GM19468 (cell line): ENCODE measurements around the gene RAB6B.

Source experiments
- ATAC-seq: cut with Tn5 transposase; IDR thresholded peaks from one replicate; pipeline ENCODE4 v1.9.1; 2021; ENCODE audit warnings: mild to moderate bottlenecking, moderate library complexity, moderate number of reproducible peaks; ENCODE audit not compliant: unreplicated experiment; ENCODE audit errors: extremely low read depth

RAB6B gene

GRCh38 chr3:133863911-133864310 is 31.8 kb downstream of the RAB6B start:
- ATAC-seq, result no peak

GRCh38 chr3:133862161-133862560 is 33.5 kb downstream of the RAB6B start:
- no peak for ATAC-seq

DNA sequence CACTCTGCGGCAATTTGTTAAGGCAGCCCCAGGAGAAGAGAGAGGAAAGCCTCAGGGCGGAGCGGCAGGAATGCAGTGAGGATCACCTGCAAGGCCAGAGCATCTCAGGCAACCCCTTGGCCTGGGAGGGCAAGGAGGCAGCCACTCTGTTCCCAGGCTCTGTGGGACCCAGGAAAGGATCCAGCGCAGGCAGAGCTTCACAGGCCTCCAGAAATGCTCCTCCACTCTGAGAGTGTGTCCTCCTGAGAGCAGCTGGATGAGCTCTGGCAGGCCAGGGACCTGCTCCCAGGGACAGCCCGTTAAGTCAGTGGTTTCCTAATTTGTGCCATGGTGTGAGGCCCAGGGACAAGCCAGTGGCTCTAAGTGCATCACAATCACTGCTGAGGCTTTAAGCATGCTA is 35.2 kb downstream of the RAB6B start:
- no peak for ATAC-seq

- no peak for ATAC-seq
Measured at GRCh38 chr3:133859381-133860234, 36.1 kb downstream of the RAB6B start.

DNA sequence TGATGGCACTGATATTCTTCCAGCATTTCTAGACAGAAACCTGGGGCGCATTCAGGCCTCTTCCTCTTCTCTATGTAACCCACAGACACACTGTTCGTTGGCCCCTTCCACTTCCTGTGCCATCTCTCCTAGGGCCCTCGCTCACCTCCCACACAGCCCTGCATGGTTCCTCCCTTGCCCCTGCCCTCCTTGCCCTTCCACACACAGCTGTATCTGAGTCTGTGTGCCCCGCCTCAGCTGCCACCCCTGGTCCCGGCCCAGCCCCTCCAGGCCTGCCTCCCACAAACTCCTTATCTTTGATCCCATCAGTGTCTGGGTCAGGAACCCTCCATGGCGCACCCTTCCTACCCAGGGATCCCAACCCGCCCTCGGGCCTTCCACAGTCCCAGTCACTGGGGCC is 37.9 kb downstream of the RAB6B start:
- ATAC-seq, result no peak

GRCh38 chr3:133856316-133856715 is 39.4 kb downstream of the RAB6B start:
- no peak for ATAC-seq

- no peak for ATAC-seq
Measured at GRCh38 chr3:133855772-133856171, 39.9 kb downstream of the RAB6B start.

DNA sequence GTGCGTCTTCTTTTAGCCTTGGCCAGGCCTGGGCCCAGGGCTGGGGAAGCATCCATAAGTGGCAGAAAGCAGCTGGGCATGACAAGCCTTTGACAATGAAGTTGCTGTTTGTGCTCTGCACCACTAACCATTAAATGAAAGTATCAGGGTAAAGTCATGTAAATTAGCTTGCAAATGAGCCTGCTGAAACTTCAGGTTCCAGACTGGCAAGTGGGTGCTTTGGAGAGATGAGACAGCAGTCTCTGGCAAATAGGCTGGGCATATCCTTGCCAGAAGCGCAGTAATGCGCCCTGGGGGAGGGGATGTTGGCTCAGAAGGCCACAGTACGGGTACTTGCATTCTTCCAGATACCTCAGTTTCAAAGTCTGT is 40.7 kb downstream of the RAB6B start:
- ATAC-seq, result no peak

GRCh38 chr3:133854264-133855001 is 41.2 kb downstream of the RAB6B start:
- no peak for ATAC-seq

- no peak for ATAC-seq
Measured at GRCh38 chr3:133853925-133854227, 41.8 kb downstream of the RAB6B start.

DNA sequence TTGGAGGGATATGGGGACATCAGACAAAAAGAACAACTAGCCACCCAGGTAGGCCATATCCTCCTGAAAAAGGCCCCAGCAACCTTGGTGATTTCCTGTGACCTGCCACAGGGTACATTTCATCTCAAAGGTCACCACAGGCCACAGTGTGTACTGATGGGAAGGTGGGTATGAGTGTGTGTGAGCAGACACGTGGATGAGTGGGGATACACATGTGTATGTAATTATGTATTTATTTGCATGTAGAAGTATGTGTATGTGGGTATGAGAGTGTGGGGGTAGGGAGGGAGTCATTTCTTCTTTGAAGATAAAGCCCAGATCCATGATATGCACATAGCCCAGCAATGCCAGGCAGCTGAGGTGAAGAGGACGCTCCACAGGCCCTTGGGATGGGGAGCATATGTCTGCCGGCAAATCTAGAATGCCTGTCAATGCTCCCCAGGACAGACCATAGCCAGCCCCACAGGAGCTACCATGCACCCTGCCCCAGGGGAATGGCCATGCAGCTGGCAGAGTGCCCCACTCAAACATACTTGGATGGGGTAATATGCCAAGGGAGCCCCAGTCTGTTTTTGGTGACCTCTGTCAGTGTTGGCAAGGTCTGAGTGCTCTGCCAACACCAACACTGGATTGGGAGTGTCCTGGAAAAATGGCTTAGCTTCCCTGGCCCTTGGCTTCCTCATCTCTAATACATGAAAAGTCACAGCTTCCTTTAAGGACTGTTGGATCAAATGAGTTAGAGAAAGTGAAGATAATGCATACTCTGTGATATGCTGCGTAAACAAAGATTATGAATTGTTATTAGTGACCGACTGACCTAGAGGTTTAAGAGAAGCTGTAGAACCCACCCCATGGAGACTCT is 42.4 kb downstream of the RAB6B start:
- no peak for ATAC-seq

- no peak for ATAC-seq
Measured at GRCh38 chr3:133851931-133852330, 43.8 kb downstream of the RAB6B start.

DNA sequence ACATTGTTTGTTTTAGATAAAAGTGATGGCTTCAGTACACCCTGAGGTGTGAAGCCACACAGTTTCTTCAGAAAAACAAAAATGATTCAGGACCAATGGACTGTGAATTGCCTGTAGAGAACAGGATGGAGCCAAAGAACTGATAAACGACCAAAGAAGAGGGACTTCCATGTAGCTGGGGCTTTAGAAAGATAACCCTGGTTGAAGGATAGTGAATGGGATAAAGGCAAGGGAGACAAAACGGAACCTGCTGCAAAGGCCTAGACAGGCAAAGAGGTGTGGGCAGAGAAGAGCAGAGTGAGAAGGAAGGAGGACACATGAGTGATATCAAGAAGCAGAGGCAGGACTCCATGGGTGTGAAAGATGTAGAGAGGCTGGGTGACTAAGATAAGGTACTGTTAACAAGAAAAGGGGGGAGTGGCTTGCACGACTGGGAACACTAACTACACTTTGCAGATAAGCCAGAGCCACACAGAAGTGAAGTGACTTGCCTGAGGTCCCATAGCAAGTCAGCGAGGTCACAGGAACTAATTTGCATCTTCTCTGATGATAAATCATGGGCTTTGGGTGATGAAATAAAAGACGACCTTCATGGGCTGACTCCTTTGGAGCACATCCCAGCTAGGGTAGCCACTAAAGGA is 44.3 kb downstream of the RAB6B start:
- no peak for ATAC-seq

- no peak for ATAC-seq
Measured at GRCh38 chr3:133850034-133850433, 45.6 kb downstream of the RAB6B start.

DNA sequence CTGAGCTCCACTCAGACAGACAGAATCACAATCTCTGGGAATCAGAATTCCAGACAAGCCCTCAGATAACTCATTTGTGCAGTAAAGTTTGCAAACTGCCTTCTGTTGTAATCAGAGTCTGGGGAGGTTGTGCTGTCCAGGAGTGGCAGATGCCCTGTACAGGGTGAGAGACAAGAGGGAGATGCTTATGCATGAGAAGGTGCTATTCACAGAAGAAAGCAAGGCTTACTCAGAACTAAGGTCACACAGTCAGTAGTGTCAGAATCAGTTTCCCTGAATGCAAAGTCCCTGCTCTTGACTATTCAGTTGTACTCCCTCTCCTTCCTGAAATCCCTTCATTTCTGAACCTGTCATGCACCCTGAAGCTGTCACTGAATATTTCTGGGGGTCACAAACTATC is 46.3 kb downstream of the RAB6B start:
- no peak for ATAC-seq

DNA sequence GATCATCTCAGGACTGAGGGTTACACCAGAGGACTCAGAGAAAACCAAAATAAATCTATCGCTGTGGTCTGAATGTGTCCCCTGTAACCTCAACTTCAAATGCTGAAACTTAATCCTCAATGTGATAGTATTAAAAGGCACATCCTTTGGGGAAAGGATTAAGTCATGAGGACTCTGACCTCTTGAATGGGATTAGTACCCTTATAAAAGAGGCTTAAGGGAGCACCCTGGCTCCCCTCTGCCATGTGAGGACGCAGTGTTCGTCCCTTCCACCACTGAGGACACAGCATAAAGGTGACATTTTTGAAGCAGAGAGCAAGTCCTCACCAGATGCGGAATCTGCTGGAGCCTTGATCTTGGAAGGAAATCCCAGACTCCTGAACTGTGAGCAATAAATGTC is 50.6 kb downstream of the RAB6B start:
- ATAC-seq, result no peak

DNA sequence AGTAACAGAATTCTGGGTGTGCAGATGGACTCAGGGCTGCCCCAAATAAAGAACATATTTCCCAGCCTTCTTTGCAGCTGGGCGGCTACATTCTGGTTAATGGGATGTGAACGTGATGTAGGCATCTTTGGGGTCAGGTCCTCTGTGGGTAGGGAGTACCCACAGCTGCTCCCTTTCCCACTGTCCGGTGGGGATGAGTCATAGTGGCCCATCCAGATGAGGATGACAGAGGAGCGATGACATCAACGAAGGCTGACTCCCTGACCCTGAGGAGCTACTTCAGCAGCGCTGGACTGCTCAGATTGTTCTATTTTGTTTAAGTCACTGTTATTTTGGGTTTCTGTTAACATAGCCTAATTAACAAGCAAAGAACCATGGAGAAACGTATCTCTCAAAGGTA is 52.0 kb downstream of the RAB6B start:
- no peak for ATAC-seq

- no peak for ATAC-seq
Measured at GRCh38 chr3:133842158-133842557, 53.5 kb downstream of the RAB6B start.

- no peak for ATAC-seq
Measured at GRCh38 chr3:133841196-133841595, 54.5 kb downstream of the RAB6B start.

GRCh38 chr3:133840767-133841166 is 54.9 kb downstream of the RAB6B start:
- no peak for ATAC-seq
